ENCODE measurements around the gene PGAM1. TPM values are rescaled to one million over a fixed set of nuclear protein-coding genes. Genes with fewer than 3 reads are reported as not detected.

Gene PGAM1
- polyA plus RNA-seq, 1 donor: 160 TPM

Other genes with a start within 250 kb of the PGAM1 start
- 9.7 TPM for gene SLIT1, start 240.2 kb upstream of the PGAM1 start, polyA plus RNA-seq (ENCODE audit: insufficient read length)
- gene ARHGAP19, start 133.6 kb upstream of the PGAM1 start, polyA plus RNA-seq (ENCODE audit: insufficient read length): 33.8 TPM
- 2.5 TPM for gene FRAT1, start 106.9 kb upstream of the PGAM1 start, polyA plus RNA-seq (ENCODE audit: insufficient read length)
- gene FRAT2, start 91.5 kb upstream of the PGAM1 start, polyA plus RNA-seq (ENCODE audit: insufficient read length): 12.0 TPM
- 28.1 TPM for gene RRP12, start 24.9 kb upstream of the PGAM1 start, polyA plus RNA-seq (ENCODE audit: insufficient read length)
- 41.3 TPM for gene EXOSC1, start 19.8 kb downstream of the PGAM1 start, polyA plus RNA-seq (ENCODE audit: insufficient read length)
- 39.1 TPM for gene ZDHHC16, start 20.0 kb downstream of the PGAM1 start, polyA plus RNA-seq (ENCODE audit: insufficient read length)
- 105 TPM for gene MMS19, start 72.2 kb downstream of the PGAM1 start, polyA plus RNA-seq (ENCODE audit: insufficient read length)
- gene UBTD1, start 72.7 kb downstream of the PGAM1 start, polyA plus RNA-seq (ENCODE audit: insufficient read length): 6.5 TPM
- gene ANKRD2, start 146.6 kb downstream of the PGAM1 start, polyA plus RNA-seq (ENCODE audit: insufficient read length): 0.53 TPM
- gene HOGA1, start 158.2 kb downstream of the PGAM1 start, polyA plus RNA-seq (ENCODE audit: insufficient read length): 49.0 TPM
- 1.1 TPM for gene C10orf62, start 163.5 kb downstream of the PGAM1 start, polyA plus RNA-seq (ENCODE audit: insufficient read length)
- gene MORN4, start 207.3 kb downstream of the PGAM1 start, polyA plus RNA-seq (ENCODE audit: insufficient read length): 24.7 TPM
- 18.1 TPM for gene PI4K2A, start 214.5 kb downstream of the PGAM1 start, polyA plus RNA-seq (ENCODE audit: insufficient read length)